Effector CD8-positive, alpha-beta T cell (primary cell): ENCODE measurements around the gene RTN4.
"Not testable (repeated sequence)": the region's sequence is repeated elsewhere in the genome, so short reads cannot be mapped to it uniquely, and the experiment has no call there.

Experiments
- DNase-seq: peaks from one replicate; lab custom pipeline; 2025; lab: John Stamatoyannopoulos, UW

Gene RTN4

GRCh38 chr2:55009277-55010060 lies 40.8 kb downstream of the RTN4 start:
- DNase-seq: no peak

GRCh38 chr2:55006306-55006705 lies 43.9 kb downstream of the RTN4 start:
- DNase-seq: no peak

- no peak for DNase-seq
Measured at GRCh38 chr2:55003706-55004639, 46.3 kb downstream of the RTN4 start.

GRCh38 chr2:55001716-55002115 lies 48.5 kb downstream of the RTN4 start:
- DNase-seq: no peak

- no peak for DNase-seq
Measured at GRCh38 chr2:55000341-55000740, 49.9 kb downstream of the RTN4 start.

- DNase-seq: no peak
Measured at GRCh38 chr2:54999182-54999581, 51.1 kb downstream of the RTN4 start.

GRCh38 chr2:54997826-54998225 lies 52.4 kb downstream of the RTN4 start:
- DNase-seq: no peak

DNA sequence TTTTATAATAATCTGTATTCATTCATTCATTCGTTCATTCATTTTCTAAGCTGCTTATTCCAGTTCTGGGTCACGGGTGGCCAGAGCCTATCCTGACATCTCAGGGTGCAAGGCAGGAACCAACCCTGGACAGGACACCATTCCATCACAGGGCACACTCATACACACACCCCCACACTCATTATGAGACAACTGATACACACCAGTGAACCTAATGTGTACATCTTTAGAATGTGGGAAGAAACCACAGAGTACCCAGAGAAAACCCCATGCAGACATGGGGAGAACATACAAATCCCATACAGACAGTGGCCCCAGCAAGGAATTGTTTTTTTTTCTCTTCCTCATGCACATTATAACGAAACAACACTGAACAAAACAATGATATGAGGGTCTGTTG lies 54.7 kb downstream of the RTN4 start:
- DNase-seq: no peak

DNA sequence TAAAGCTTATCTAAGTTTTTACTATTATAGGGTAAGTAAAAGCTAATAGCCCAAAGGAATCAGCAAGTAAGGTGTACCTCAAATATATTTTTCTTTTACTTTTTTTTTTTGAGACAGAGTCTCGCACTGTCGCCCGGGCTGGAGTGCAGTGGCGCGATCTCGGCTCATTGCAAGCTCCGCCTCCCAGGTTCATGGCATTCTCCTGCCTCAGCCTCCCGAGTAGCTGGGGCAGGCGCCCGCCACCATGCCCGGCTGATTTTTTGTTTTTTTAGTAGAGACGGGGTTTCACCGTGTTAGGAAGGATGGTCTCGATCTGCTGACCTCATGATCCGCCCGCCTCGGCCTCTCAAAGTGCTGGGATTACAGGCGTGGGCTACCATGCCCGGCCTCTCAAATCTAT lies 59.6 kb downstream of the RTN4 start:
- not testable (repeated sequence) for DNase-seq

GRCh38 chr2:54988612-54989011 lies 61.6 kb downstream of the RTN4 start:
- no peak for DNase-seq

DNA sequence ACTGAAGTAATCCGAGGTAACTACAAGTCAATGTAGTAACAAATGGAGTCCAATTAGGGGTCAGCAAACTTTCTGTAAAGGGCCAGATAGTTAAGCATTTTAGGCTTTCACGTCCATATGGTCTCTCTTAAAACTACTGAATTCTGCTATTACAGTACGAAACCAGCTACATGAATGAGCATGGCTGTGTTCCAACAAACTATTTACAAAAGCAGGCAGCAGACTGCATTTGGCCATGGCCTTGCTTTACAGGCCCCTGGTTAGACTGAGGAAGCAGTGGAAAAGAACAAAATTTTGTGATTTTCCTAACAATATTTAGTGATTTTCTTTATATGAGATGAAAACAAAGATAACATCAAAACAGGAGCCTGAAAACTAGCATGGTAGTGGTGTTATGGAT lies 64.0 kb downstream of the RTN4 start:
- no peak for DNase-seq

GRCh38 chr2:54984476-54984875 lies 65.8 kb downstream of the RTN4 start:
- DNase-seq: no peak

- no peak for DNase-seq
Measured at GRCh38 chr2:54983345-54984220, 66.7 kb downstream of the RTN4 start.

GRCh38 chr2:54981385-54981784 lies 68.9 kb downstream of the RTN4 start:
- DNase-seq: no peak

DNA sequence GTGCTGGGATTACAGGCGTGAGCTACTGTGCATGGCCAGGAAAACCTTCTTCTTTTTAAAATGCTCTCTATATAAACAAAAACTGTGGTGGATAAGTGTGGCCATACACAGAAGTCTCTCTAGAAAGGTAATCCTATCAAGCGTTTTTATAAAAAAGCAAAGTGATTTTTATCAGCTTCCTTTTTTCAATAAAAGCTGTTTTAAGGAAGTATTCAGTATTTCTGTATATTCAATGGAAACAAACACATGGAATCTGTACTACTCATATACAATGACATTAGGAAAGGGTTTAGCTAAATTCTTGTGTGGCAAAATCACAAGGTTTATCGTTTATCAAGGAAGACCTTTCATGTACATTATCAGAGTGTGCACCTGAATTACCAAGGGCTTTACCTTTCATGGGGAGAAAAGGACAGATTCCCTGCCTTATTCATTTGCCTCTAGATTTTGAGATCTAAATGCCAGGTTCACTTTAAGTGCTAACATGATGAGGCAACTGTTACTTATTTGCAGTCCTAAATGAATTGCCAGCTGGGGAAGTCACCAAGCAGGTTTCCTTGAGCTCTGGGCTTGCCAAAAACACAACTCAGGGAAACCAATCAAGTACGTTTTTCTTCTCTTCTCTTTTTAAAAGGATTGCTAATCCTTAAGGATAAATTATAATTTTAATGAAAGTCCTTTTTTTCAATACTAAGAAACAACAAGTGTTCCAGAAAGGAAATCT lies 70.8 kb downstream of the RTN4 start:
- no peak for DNase-seq

DNA sequence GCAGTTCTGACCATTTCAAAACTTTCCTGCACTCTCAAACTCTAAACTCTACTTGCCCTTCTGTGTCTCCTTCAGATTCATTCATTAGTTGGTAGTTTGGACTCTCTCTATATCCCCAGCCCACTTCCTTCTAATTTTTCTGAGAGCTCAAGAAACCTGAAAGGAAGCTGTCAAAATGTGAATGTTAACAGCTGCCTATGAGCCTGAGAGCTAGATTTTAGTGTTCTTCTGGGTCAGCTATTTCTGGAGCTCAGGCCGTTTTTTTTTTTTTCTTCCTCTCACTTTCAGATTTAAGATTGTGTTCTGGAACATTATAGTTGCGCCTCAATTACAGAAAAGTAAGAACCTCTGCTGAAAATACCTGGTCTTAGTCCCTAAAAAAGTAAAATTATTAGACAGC lies 73.1 kb downstream of the RTN4 start:
- DNase-seq: no peak

DNA sequence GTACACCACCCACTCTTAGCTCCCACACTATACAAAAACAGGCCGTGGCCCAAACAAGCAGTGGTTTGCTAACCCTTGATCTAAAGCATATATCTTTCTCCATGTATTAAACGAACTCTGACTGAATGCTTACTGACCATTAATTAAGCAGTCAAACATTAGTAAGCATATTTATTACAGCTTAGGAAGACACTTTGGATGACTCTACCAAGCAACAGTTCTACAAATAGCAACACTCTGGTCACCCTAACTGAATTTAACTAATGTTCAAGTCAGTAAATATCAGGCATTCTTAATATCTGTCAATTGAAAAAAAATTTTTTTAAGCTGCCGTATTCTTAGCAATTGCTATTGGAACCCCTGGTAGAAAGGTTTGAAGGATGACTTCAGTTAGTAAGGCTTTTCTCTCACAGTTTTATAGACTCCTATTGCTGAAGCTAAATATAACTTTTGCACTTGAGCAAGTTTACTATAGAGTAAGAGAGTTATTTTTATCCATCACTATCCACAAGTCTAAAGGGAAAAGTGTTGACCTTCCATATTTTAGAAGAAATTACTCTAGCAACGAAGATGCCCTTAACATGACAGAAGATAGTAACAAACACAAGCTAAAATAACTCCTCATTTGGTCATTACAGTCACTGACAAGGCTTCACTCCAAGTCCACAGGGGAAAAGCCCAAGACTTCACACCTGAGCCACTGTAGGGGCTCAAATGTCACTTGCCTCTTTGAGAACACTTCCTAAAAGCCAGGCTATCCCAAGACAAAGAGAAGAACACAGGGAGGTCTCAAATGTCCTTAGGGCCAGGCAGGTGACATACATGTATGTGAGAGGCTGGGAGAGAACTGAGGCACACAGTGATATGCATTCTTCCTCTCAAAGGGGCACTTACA lies 74.4 kb downstream of the RTN4 start:
- DNase-seq: no peak

GRCh38 chr2:54975175-54975574 lies 75.1 kb downstream of the RTN4 start:
- no peak for DNase-seq

DNA sequence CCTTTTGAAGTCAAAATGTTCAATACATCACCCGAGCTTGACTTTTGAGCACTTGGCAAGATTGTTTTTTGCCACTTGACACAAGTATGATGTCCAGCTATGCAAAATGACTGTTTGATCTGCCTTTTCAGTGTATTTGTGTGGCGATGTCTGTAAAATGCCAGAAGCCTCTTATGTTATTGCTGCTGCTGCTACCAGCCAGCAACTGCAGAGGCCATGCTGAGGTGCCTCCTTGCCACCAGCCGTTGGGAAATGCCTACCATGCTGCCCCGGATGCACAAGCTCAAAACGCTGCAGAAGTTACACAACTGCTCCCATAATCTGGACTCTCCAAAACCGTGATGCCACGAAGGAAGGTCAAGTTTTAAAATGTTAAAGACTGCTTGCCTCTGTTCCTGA lies 80.3 kb downstream of the RTN4 start:
- DNase-seq: no peak

DNA sequence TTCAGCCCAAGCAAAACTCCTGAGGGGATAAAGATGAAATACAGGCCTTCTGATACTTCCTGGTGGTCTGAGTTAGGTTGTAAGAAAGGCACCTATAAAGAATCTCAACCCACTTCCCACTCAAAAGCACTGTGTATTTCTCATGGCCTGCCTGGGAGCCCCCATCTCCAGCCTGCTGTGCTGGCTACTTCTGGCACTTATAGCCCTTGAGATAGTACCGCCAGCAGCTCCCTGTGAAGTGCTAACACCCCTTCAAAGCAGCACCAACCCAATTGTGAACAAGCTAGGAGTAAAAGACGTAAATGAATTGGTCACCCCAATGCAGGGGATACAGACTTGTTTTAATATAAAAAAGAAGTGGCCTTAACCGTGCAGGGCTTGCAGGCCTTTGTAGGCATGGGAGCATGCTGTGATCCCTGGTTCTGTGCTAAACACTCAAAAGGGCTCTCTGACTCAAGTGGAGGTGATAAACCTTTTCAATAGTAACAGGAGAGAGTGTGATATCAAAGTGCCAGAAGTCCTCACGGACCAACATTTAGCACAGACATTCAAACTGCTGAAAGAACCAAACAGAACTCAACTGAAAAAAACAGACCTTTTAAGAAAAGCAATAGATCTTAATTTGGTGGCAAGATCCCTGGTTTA lies 80.8 kb downstream of the RTN4 start:
- DNase-seq: no peak
